Aorta (tissue), 5 donors: Measurements from ENCODE around the gene USP25. TPM values are rescaled to one million over a fixed set of nuclear protein-coding genes. Genes with fewer than 3 reads are reported as not detected.

Experiments
- ATAC-seq: fragments of 200-7000 bp; cut with Tn5 transposase; one replicate; pipeline ENCODE4 v1.9.1; 2022; ENCODE audit warnings: moderate library complexity; ENCODE audit not compliant: low FRiP score
- DNase-seq, 2 donors: peaks; one replicate each; pipeline ENCODE4 v3.0.0-alpha.2; 2020
- H3K27ac ChIP-seq, 2 donors: one replicate each; pipeline ENCODE4 v1.5.1; 2013; ENCODE audit warnings: low read length in 2 of 2, mild to moderate bottlenecking in 2 of 2, moderate library complexity in 2 of 2, control low read depth in 1 of 2, inconsistent platforms in 1 of 2, low read depth in 1 of 2
- H3K27me3 ChIP-seq, 2 donors: one replicate each; pipeline ENCODE4 v1.6.1; 2013; ENCODE audit warnings: control low read depth in 1 of 2, low read length in 1 of 2, mild to moderate bottlenecking in 1 of 2, moderate library complexity in 1 of 2; ENCODE audit not compliant: insufficient read depth in 2 of 2, control insufficient read depth in 1 of 2
- H3K36me3 ChIP-seq, 2 donors: one replicate each; pipeline ENCODE4 v1.6.1; 2013; ENCODE audit warnings: control low read depth in 1 of 2, low read length in 1 of 2, mild to moderate bottlenecking in 1 of 2; ENCODE audit not compliant: insufficient read depth in 2 of 2, control insufficient read depth in 1 of 2
- H3K4me1 ChIP-seq, 2 donors: one replicate each; pipeline ENCODE4 v1.6.1; 2013; ENCODE audit warnings: low read length in 2 of 2, control low read depth in 1 of 2, mild to moderate bottlenecking in 1 of 2, moderate library complexity in 1 of 2; ENCODE audit not compliant: insufficient read depth in 2 of 2, control insufficient read depth in 1 of 2
- H3K4me3 ChIP-seq, 2 donors: one replicate each; pipeline ENCODE4 v1.5.1; 2013; ENCODE audit warnings: low read length in 2 of 2, control low read depth in 1 of 2, mild to moderate bottlenecking in 1 of 2
- H3K9me3 ChIP-seq: one replicate; pipeline ENCODE4 v1.6.1; 2013; ENCODE audit warnings: mild to moderate bottlenecking, low read length; ENCODE audit not compliant: control insufficient read depth
- WGBS, 2 donors: extraction: QIAGEN DNeasy Blood & Tissue Kit; methylation state at CpG; one replicate each; pipeline ENCODE4 v1.1.7; 2013; 5-methylcytosine and 5-hydroxymethylcytosine counted together
- intact Hi-C, 2 donors: fragments of 100-400 bp; cut with DNase I; formaldehyde crosslinking; loops; one replicate each; pipeline versions ENCODE4 v1.14.2 to v1.15.0; 2022
- polyA plus RNA-seq, 2 donors: library from polyadenylated mRNA; stranded (reverse); fragments of 200-250 nt; gene quantifications; one replicate each; pipeline ENCODE4 v1.2.3, GENCODE V29; 2013
- total RNA-seq, 2 donors: library from RNA; stranded (reverse); fragmentation: NEBNext Ultra II Directional; extraction: Animal tissue kit (Norgen Biotek cat#: 25700); gene quantifications; one replicate each; pipeline ENCODE4 v1.2.1, GENCODE V29; 2021
- donor health status: healthy with polysubstance abuse.
- donor health status: Bipolar disorder and iron deficiency.
- donor health status: DM: no; HTN: no; CAD: no.
- donor health status: DM: no; HTN: no; CAD: no.
- donor health status: DM: yes; HTN: yes; CAD: no.

The USP25 gene
- total and polyA plus RNA-seq, 4 donors: 9.3 to 54.2 (median 25.5) TPM

DNA sequence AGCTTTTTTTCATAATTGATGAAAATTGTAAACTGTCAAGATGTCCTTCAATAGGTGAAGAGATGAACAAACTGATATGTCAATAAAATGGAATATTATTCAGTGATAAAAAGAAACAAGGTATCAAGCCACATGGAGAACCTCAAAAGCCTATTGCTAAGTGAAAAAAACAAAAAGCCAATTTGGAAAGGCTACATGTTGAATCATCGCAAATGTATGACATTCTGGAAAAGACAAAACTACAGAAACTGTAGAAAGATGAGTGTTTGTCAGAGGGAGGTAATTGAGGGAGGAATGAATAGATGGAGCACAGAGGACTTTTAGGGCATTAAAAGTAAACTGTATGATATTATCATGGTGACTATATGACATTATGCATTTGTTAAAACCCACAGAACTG is 34.5 kb upstream of the USP25 start:
- DNase-seq: no peak
- WGBS, 2 donors: 89 to 91% methylated on average over 1 of the region's 1 CpG
- Histone ChIP-seq H3K9me3 (no peaks in the 10 kb centered on the region), H3K4me1 (no peaks in the 10 kb centered on the region), H3K27me3 (no peaks in the 10 kb centered on the region), H3K4me3 (no peak overlapping the region), H3K27ac (no peak overlapping the region), H3K36me3 (no peaks in the 10 kb centered on the region)
- intact Hi-C loops: no loop called here
- ATAC-seq: no peak

DNA sequence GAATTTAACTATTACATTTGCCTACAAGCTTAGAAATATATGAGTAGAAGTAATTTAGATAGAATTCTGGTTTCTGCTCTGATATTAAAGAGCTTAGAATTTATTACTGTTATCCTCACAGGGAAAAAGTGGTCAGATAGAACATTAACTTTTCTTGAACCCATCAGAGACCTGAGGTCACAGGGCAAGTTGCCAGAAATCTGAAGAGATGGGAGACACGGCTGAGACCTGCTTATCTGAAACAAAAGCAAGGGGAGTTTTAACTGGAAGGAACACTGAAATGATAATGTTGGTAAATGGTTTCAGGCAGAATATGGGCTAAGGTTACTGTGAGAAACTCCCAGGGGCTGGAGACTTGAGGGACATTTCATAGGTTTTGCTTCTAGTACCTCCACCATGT is 28.0 kb upstream of the USP25 start:
- ATAC-seq: no peak

DNA sequence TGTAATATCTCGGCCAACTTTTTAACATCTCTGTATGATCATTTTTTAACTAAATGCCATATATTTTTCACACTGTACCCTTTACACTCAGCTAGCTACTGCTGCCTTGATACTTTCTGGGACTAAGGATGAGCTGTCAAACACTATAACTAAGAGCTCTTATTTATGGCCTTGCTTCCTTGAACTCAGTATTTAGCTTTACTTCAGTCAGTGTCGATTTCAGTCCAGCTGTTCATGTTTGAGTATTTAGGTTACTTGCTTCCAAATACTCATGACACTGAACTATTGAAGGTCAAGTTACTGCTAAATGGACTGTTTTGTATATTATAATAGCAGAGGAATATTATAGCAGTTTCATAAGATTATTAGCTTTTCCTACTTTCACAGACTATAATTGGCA is 25.9 kb upstream of the USP25 start:
- DNase-seq (no peak), ATAC-seq (no peak)
- no peaks in the 10 kb centered on the region for H3K9me3 ChIP-seq
- intact Hi-C loops: no loop called here
- H3K27me3 ChIP-seq: no peaks in the 10 kb centered on the region
- no peak overlapping the region for H3K4me3 ChIP-seq
- H3K4me1 ChIP-seq: peaks cover 0 to 3% of the 10 kb centered on the region in 2 donors
- no peak overlapping the region for H3K27ac ChIP-seq
- no peaks in the 10 kb centered on the region for H3K36me3 ChIP-seq
- WGBS, 2 donors: 87% methylated on average over 2 of the region's 2 CpGs

More for the DNA sequence above, 28.0 kb upstream of the USP25 start:
- no peak for DNase-seq
- 16 to 23% methylated on average over 1 of the region's 1 CpG for WGBS, 2 donors
- intact Hi-C loops: no loop called here
- Histone ChIP-seq H3K9me3 (no peaks in the 10 kb centered on the region), H3K27me3 (no peaks in the 10 kb centered on the region), H3K4me3 (no peak overlapping the region), H3K36me3 (no peaks in the 10 kb centered on the region), H3K27ac (no peak overlapping the region), H3K4me1 (peaks cover 0 to 2% of the 10 kb centered on the region in 2 donors)

DNA sequence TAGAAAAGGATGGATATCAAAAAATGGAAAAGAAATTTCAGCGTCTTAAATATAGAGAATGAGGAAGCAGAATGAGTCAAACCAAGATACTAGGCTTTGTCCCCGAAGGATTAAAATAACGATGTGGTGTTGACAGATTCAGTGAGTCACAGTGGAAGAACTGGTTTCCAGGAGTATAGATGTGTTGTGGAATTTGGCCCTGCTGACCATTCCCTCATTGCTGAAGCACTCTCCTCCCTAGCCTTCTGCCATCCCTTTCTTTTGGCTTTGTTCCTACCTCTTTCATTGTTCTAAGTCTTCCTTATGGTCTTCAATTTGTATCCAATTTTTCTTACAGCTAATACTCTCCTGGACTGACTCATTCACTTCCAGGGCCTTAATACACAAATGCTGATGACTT is 23.1 kb upstream of the USP25 start:
- no peak for DNase-seq
- 3 to 5% methylated on average over 3 of the region's 3 CpGs for whole genome bisulfite sequencing, 2 donors
- Histone ChIP-seq H3K36me3 (no peaks in the 10 kb centered on the region), H3K27ac (no peak overlapping the region), H3K4me1 (peaks cover 0 to 3% of the 10 kb centered on the region in 2 donors), H3K4me3 (no peak overlapping the region), H3K9me3 (no peaks in the 10 kb centered on the region), H3K27me3 (no peaks in the 10 kb centered on the region)
- intact Hi-C loops: no loop called here
- ATAC-seq: peak; percentile 84

DNA sequence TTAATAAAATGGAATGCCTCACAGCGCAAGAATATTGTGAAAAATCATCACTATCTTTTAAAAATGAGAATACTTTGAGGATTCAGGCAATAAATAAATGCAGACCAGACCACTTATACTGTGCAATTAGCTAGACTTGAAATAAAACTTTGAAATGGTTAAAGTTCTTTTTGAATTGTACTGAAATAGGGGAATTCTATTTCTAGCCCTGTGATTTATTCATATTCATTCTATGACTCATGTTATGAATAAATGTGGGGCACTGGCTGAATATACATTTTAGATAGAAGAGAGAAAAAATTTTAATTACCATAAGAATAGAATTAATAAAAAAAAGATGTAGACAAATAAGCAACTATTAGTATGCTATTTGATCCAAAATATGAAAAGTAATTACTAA is 16.4 kb upstream of the USP25 start:
- no peak overlapping the region for H3K4me3 ChIP-seq
- WGBS, 2 donors: 44 to 99% methylated on average over 1 of the region's 1 CpG

DNA sequence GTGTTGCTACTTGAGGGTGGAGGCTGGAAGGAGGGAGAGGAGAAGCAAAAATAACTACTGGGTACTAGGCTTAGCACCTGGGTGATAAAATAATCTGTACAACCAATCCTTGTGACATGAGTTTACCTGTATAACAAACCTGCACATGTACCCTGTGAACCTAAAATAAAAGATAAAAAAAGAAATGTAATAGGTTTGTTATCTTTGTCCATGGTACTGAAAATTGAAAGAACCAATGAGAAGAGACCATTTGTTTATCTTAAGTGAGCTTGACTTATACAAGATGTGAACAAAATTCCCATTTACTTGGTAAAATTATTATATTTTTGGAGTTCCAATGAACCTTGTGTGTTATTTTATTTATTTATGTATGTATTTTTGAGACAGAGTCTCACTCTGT is 11.1 kb upstream of the USP25 start:
- Histone ChIP-seq H3K4me3 (no peak overlapping the region), H3K4me1 (no peaks in the 10 kb centered on the region), H3K36me3 (no peaks in the 10 kb centered on the region), H3K9me3 (no peaks in the 10 kb centered on the region), H3K27me3 (no peaks in the 10 kb centered on the region), H3K27ac (no peak overlapping the region)
- intact Hi-C loops: no loop called here
- DNase-seq (no peak), ATAC-seq (no peak)

More for the DNA sequence above, 16.4 kb upstream of the USP25 start:
- no peak for DNase-seq
- H3K9me3 ChIP-seq: no peaks in the 10 kb centered on the region
- no peaks in the 10 kb centered on the region for H3K27me3 ChIP-seq
- intact Hi-C loops: no loop called here
- ATAC-seq: no peak
- no peaks in the 10 kb centered on the region for H3K4me1 ChIP-seq
- no peaks in the 10 kb centered on the region for H3K36me3 ChIP-seq
- H3K27ac ChIP-seq: no peak overlapping the region

DNA sequence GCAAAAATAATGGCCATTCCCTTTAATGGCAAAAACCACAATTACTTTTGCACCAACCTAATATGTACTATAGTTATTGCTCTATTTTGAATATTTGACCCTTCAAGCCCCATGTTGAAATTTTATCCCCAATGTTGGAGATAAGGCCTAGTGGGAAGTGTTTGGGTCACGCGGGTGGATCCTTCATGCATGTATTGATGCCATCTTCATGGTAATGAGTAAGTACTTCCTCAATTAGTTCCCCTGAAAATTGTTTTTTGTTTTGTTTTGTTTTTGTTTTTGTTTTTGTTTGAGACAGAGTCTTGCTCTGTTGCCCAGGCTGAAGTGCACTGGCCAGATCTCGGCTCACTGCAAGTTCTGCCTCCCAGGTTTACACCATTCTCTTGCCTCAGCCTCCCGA is 9.8 kb upstream of the USP25 start:
- DNase-seq (no peak), ATAC-seq (no peak)
- no peaks in the 10 kb centered on the region for H3K4me1 ChIP-seq
- no peak overlapping the region for H3K27ac ChIP-seq
- intact Hi-C loops: no loop called here
- H3K36me3 ChIP-seq: no peaks in the 10 kb centered on the region
- H3K27me3 ChIP-seq: no peaks in the 10 kb centered on the region
- WGBS, 2 donors: 97 to 98% methylated on average over 4 of the region's 4 CpGs
- no peak overlapping the region for H3K4me3 ChIP-seq
- no peaks in the 10 kb centered on the region for H3K9me3 ChIP-seq

DNA sequence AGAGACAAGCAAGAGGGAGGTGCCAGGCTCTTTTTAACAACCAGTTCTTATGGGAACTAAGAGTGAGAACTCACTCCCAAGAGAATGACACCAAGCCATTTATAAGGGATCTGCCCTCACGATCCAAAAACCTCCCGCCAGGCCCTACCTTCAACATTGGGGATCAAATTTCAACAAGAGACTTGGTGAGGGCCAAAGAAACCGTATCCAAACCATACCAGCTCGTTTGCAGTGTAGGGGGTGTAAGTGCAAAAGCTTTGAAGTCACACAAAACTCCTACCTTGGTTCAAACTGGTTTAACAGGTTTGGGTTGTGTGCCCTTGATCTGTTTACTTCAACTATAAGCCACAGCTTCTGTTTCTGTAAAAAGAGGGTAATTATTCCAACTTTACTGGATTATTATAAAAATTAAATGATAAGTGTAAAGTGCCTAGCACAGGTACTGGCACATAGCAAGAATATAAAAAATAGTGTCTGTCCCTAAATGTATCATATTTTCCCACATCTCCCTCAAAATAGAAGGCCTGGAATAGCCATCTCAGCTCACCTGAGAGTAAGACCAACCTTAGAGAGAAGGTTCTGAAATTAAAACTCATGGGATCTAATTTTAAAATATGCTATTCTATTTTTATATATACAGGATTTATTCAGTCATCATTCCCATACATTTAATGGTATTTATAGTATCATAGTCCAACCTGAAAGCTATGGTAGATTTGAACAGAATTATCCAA is 7.0 kb upstream of the USP25 start:
- Histone ChIP-seq H3K27me3 (no peaks in the 10 kb centered on the region), H3K4me1 (no peaks in the 10 kb centered on the region), H3K9me3 (no peaks in the 10 kb centered on the region), H3K27ac (no peak overlapping the region), H3K4me3 (no peak overlapping the region), H3K36me3 (no peaks in the 10 kb centered on the region)
- WGBS, 2 donors: 66 to 67% methylated on average over 4 of the region's 4 CpGs
- DNase-seq: no peak
- no peak for ATAC-seq
- intact Hi-C loops: no loop called here

DNA sequence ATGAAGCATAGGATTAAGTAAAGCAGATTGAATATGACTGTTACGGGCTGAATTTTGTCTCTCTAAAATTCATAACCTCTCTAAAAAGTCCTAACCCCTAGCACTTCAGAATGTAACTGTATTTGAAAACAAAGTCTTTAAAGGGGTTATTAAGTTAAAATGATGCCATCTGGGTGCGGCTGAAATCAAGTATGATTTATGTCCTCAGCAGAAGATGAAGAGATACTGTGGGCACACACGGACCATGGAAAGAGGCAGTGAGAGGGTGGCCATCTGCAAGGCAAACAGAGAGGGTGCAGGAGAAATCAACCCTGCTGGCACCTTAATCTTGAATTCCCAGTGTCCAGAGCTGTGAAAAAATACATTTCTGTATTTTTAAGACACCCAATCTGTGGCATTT is 3.8 kb upstream of the USP25 start:
- WGBS, 2 donors: 84 to 87% methylated on average over 3 of the region's 3 CpGs
- no peak for DNase-seq
- H3K36me3 ChIP-seq: no peaks in the 10 kb centered on the region

More for the DNA sequence above, 3.8 kb upstream of the USP25 start:
- Histone ChIP-seq H3K4me3 (no peak overlapping the region), H3K27me3 (no peaks in the 10 kb centered on the region), H3K4me1 (no peaks in the 10 kb centered on the region), H3K27ac (no peak overlapping the region), H3K9me3 (no peaks in the 10 kb centered on the region)
- no peak for ATAC-seq
- intact Hi-C loops: no loop called here
